ENCODE results near the gene TTC9B. TPM values are rescaled to one million over a fixed set of nuclear protein-coding genes. Genes with fewer than 3 reads are reported as not detected.
A peak's percentile ranks its signal among the peaks of the same experiment; 100 is the strongest.

Gene TTC9B
- total RNA-seq = not detected in 2 replicates

GRCh38 chr19:40217934-40218890 lies at the start of gene TTC9B:
Gene TTC9B (minus strand): TSS chr19:40218384. CDS start chr19:40218381, 3 bp downstream.
- peak in 1 of 2 donors; percentile 33 for DNase-seq (ENCODE audit: low read depth in 2 of 2)

- no peak for DNase-seq (ENCODE audit: low read depth in 2 of 2)
Observed at GRCh38 chr19:40267601-40267997, 49.4 kb upstream of the TTC9B start.

- DNase-seq (ENCODE audit: low read depth in 2 of 2) = no peak
Observed at GRCh38 chr19:40266912-40267600, 48.9 kb upstream of the TTC9B start.

- DNase-seq (ENCODE audit: low read depth in 2 of 2) = no peak
Observed at GRCh38 chr19:40266119-40266518, 47.9 kb upstream of the TTC9B start.

GRCh38 chr19:40265763-40266099 lies 47.5 kb upstream of the TTC9B start:
- no peak for DNase-seq (ENCODE audit: low read depth in 2 of 2)

- no peak for DNase-seq (ENCODE audit: low read depth in 2 of 2)
Observed at GRCh38 chr19:40265055-40265762, 47.0 kb upstream of the TTC9B start.

GRCh38 chr19:40264314-40265054 lies 46.3 kb upstream of the TTC9B start:
- DNase-seq (ENCODE audit: low read depth in 2 of 2) = no peak

GRCh38 chr19:40263440-40264313 lies 45.5 kb upstream of the TTC9B start:
- DNase-seq (ENCODE audit: low read depth in 2 of 2) = no peak

- DNase-seq (ENCODE audit: low read depth in 2 of 2) = no peak
Observed at GRCh38 chr19:40262422-40262821, 44.2 kb upstream of the TTC9B start.

GRCh38 chr19:40261631-40262030 lies 43.4 kb upstream of the TTC9B start:
- DNase-seq (ENCODE audit: low read depth in 2 of 2) = no peak

- DNase-seq (ENCODE audit: low read depth in 2 of 2) = no peak
Observed at GRCh38 chr19:40257096-40257517, 38.9 kb upstream of the TTC9B start.

GRCh38 chr19:40256512-40256911 lies 38.3 kb upstream of the TTC9B start:
- no peak for DNase-seq (ENCODE audit: low read depth in 2 of 2)

- no peak for DNase-seq (ENCODE audit: low read depth in 2 of 2)
Observed at GRCh38 chr19:40255619-40256166, 37.5 kb upstream of the TTC9B start.

GRCh38 chr19:40254714-40255418 lies 36.7 kb upstream of the TTC9B start:
- DNase-seq (ENCODE audit: low read depth in 2 of 2) = no peak

GRCh38 chr19:40253611-40254092 lies 35.5 kb upstream of the TTC9B start:
- no peak for DNase-seq (ENCODE audit: low read depth in 2 of 2)

GRCh38 chr19:40252395-40252794 lies 34.2 kb upstream of the TTC9B start:
- DNase-seq (ENCODE audit: low read depth in 2 of 2) = no peak

- no peak for DNase-seq (ENCODE audit: low read depth in 2 of 2)
Observed at GRCh38 chr19:40251991-40252390, 33.8 kb upstream of the TTC9B start.

- no peak for DNase-seq (ENCODE audit: low read depth in 2 of 2)
Observed at GRCh38 chr19:40251244-40251643, 33.1 kb upstream of the TTC9B start.

GRCh38 chr19:40249781-40250180 lies 31.6 kb upstream of the TTC9B start:
- DNase-seq (ENCODE audit: low read depth in 2 of 2) = no peak

Data from dermis microvascular lymphatic vessel endothelial cell (primary cell).